HG02798 (cell line): Measurements from ENCODE around the gene NDUFS2.

ENCODE experiments used
- ATAC-seq: cut with Tn5 transposase; IDR thresholded peaks from one replicate; pipeline ENCODE4 v1.9.1; 2021; ENCODE audit warnings: mild to moderate bottlenecking; ENCODE audit not compliant: unreplicated experiment, poor library complexity

NDUFS2 gene

DNA sequence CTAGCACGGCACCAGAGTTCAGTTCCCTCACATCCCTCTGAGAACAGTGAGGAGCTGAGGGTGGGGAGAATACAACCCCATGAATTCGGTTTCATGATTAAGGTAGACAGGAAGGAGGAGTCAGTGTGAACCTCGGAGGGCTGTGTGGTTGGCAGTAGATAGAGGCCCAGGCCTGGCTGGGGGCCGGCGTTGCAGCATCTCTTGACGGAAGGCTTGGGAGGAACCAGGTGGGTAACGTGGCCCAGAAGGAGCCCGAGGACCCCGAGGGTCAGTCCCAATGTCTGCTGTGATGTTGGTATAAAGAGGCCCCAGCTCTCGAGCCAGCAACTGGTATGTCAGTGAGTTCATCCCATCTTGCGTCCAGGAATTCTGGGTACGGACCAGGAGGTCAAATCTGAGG lies 30.5 kb upstream of the NDUFS2 start:
- ATAC-seq: no peak

- ATAC-seq: no peak
These were observed 29.8 kb upstream of the NDUFS2 start for GRCh38 chr1:161172349-161172748.

DNA sequence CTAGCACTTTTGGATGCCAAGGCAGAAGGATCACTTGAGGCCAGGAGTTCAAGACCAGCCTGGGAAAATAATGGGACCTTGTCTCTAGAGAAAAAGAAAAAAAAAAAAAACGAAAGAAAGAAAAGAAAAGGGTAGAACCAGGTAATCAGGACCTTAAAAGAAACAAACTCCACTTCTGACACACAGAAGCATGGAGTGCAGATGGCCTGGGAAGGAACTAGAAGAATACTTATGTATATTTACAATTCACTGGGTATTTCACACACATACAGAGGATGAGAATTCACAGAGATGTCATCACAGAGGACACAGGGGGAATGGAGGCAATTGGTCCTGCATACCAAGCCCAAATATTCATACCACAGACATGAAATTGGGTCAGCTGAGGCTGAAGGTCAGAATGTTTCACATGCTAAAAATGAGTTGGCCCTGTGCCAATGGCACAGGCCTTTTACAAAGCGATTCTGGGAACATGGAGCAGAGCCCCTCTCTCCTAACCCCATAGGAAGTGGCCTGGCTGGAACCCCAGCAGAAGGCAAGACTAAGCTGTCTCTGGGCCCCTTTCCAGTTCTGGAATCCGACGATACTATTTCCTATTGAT lies 29.3 kb upstream of the NDUFS2 start:
- no peak for ATAC-seq

- no peak for ATAC-seq
These were observed 28.5 kb upstream of the NDUFS2 start for GRCh38 chr1:161173711-161174110.

- no peak for ATAC-seq
These were observed 27.3 kb upstream of the NDUFS2 start for GRCh38 chr1:161174911-161175310.

DNA sequence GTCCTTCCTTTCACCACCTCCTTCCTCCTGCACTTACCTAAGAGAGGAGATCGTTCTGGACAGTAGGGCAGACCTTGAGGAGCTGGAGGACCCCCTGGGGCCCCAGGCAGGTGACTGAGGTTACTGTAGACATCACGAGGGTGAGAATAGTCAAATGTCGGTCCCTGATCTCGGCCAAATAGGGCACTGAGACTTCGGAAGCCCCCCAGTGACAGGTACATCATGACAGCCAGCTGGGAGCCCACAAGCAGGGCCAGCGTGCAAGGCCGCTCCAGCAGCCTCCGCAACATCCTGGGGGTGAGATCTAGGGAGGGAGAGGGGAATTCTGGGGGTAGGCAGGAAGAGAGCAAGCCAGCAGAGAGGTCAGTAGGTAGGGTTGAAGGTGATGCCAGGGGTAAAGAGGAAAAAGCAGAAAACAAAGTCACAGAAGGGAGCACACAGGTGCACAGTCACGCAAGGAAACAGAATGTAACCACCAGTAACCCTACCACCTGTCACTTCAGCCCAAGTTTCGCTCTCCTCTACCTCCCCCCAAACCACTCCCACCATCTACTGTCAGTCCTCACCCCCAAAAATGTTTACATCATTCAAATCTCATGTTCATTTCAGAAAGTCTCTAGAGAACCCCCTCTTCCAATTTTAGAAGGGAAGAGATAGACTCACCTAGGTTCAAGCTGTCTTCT lies 26.3 kb upstream of the NDUFS2 start:
- ATAC-seq: peak; percentile 33

- ATAC-seq: peak; percentile 1
These were observed 25.6 kb upstream of the NDUFS2 start for GRCh38 chr1:161176468-161177111.

DNA sequence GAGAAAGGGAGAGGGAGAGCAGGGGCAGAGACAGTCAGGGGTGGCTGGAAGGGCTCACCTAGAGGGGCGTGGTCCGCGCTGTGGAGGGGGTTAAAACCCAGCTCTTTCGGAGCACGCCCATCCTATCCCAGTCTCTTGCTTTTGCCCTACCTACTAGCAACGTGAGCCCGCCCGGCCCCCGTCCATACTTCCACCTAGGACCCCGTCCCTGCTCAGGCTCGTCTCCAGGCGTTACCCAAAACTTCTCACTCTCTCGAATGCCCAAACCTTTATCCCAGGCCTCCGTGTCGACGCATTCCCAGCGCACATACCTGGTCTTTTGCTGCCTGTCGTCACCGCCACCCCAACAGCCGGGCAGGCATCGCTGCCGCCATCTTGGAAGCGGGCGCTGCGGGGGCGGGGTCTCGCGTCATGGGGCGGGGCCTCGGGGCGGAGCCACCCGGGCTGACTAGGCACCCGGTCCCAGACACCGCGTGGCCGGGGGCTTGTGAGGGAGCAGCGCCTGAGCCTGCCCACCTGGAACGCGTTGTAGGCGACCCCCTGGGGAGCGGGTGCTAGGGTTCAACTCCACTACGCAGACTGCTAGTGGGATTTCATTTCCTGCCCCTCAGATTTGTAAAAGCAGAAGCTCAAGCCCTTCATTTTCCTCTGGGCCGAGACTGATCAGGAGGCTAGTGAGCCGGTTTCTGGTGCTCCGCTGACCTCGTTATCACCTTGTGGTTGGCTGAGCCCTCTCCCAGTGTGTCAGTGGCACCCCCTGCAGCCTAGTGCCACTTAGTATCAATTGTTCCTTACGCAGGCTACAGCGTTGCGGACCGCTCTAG lies 24.8 kb upstream of the NDUFS2 start, which contains the start of gene B4GALT3:
Gene B4GALT3, minus strand, starts transcription at position 396 of the 824 bp plus-strand sequence. CDS start 1,447 bp downstream, outside the sequence.
- peak; percentile 85 for ATAC-seq

GRCh38 chr1:161177936-161178244 lies 24.3 kb upstream of the NDUFS2 start:
- ATAC-seq: no peak

- no peak for ATAC-seq
These were observed 22.5 kb upstream of the NDUFS2 start for GRCh38 chr1:161179698-161180097.

DNA sequence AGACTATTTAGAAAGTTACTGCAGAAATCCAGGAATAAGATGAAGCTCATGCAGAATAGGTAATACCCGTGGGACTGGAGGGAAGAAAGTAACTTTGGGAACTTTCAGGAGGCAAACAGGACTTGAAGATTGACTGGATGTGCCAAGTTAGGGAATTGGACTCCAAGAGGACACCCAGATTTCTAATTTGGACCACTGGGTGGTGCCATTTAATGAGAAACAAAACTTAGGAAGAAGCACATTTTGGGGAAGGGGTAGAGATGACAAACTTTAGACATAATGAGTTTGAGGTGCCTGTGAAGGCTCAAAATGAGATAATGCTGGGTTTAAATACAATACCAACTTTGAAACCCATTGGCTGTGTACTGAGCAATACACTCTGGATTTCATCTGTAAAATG lies 21.5 kb upstream of the NDUFS2 start:
- no peak for ATAC-seq

GRCh38 chr1:161182214-161182613 lies 20.0 kb upstream of the NDUFS2 start:
- peak; percentile 33 for ATAC-seq

- peak; percentile 81 for ATAC-seq
These were observed 16.9 kb upstream of the NDUFS2 start for GRCh38 chr1:161185282-161185682.

- peak; percentile 25 for ATAC-seq
These were observed 16.3 kb upstream of the NDUFS2 start for GRCh38 chr1:161185732-161186311.

DNA sequence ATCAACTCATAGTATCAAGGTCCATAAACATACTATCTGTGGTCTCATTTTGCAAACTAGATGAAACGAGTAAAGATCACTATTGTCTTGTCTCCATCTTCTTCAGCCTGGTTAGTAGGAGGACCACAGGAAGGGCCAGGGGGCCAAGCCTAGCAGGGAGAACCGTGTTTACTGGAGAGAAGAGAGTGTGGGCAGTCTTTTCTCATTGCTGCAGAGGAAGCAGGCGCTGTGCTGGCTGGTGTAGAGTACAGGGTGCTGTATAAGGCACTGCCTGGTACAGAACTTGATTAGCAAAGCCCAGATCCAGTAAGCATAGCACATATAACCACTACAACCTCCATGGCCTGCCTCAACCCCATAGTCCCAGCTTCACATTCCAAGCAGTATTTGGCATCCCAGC lies 14.9 kb upstream of the NDUFS2 start:
- ATAC-seq: no peak

DNA sequence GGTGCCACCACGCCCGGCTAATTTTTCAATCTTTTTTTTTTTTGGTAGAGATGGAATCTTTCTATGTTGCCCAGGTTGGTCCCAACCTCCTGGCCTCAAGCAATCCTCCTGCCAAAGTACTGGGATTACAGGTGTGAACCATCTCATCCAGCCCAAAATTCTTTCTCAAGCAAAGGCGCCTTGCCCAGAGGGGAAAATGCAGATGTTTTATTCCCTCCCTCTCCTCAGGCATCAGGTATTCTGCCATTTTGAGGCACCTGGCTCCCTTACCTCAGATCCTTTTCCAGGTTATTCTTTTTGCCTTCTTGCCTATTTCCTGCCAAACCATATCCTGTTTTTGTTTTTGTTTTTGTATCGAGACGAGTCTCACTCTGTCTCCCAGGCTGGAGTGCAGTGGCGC lies 13.8 kb upstream of the NDUFS2 start:
- no peak for ATAC-seq

DNA sequence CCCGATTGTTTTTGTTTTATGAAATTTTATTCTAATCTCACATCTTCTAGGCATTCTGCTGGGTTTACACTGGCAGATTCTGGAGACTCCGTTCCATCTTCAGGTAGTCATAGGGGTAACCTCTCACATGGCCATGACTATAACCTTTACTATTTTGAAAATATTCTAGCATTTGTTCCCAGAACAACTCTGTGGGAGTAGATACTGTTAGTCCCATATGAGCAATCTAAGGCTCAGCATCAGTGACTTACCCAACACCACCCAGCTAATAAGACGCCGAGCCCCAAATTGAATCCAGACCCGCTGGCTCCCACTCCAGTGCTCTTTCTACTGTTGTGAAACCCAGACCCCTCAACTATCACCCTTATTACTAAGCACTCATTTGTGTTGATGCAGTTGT lies 13.1 kb upstream of the NDUFS2 start:
- ATAC-seq: no peak

GRCh38 chr1:161190962-161191521 lies 11.1 kb upstream of the NDUFS2 start:
- ATAC-seq: no peak

GRCh38 chr1:161191971-161192370 lies 10.2 kb upstream of the NDUFS2 start:
- no peak for ATAC-seq
